Activated T-cell treated with anti-CD3 and anti-CD28 coated beads for 1 hour (primary cell): ENCODE data around the gene PPTC7.
"Not testable (repeated sequence)": the region's sequence is repeated elsewhere in the genome, so short reads cannot be mapped to it uniquely, and the experiment has no call there.

Experiments
- DNase-seq: peaks from one replicate; pipeline ENCODE4 v3.0.0-alpha.2; 2020; ENCODE audit warnings: low read depth

The PPTC7 gene

GRCh38 chr12:110585231-110585799 lies 2.2 kb upstream of the PPTC7 start:
- no peak for DNase-seq

- peak; percentile 73 for DNase-seq
Observed at GRCh38 chr12:110582276-110583136, 612 bp downstream of the PPTC7 start.

GRCh38 chr12:110581931-110582275 lies 1.2 kb downstream of the PPTC7 start:
- no peak for DNase-seq

DNA sequence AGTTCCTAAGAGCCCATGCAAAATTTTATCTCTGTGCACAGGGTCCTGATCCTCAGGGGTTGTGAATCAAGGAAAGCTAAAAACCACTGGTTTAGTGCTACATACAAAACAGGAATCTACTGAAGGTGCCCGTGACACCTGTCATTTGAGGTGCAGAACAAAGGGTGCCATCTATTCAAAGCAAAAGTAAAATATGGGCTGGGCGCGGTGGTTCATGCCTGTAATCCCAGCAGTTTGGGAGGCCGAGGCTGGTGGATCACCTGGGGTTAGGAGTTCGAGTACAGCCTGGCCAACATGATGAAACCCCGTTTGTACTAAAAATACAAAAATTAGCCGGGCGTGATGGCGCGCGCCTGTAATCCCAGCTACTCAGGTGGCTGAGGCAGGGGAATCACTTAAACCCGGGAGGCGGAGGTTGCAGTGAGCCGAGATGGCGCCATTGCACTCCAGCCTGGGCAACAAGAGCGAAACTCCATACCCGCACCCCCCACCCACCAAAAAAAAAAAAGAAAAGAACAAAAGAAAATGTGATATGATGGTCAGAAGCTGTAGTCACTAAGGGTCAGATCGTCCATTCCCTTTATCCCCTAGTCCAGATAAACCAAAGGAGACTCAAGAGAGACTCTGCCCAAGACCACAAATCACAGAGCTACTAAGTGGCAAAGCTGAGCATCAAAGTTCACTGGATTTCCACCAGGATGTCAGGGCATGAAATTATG lies 3.4 kb downstream of the PPTC7 start:
- DNase-seq = no peak

DNA sequence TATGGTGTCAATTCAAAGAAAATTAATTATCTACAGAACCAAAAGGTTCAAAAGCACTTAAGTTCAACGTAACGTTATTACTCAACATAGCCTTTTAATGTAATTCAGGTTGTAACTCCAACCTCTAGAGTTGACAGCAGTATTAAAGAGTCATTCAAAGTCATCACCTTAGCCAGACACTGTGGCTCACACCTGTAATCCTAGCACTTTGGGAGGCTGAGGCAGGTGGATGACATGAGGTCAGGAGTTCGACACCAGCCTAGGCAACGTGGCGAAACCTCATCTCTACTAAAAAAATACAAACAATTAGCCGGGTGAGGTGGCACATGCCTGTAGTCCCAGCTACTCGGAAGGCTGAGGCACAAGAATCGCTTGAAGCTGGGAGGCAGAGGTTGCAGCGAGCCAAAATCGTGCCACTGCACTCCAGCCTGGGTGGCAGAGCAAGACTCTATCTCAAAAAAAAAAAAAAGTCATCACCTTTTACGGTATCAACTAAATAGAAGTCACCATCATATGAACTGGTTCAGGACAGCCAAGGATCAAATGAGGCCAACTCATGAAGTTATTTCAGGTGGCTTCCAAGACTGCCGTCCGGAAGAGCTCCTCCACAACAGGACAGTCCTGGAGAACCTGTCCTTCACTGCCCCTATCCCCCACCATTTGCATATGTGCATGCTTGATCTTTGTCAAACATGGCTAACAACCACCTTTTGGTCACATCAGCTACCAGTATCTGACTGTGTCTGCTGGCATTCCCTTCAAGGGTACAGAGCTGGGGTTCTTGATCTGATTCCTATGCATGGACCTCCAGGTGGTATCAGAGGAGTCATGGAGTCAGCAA lies 4.2 kb downstream of the PPTC7 start:
- DNase-seq = no peak

DNA sequence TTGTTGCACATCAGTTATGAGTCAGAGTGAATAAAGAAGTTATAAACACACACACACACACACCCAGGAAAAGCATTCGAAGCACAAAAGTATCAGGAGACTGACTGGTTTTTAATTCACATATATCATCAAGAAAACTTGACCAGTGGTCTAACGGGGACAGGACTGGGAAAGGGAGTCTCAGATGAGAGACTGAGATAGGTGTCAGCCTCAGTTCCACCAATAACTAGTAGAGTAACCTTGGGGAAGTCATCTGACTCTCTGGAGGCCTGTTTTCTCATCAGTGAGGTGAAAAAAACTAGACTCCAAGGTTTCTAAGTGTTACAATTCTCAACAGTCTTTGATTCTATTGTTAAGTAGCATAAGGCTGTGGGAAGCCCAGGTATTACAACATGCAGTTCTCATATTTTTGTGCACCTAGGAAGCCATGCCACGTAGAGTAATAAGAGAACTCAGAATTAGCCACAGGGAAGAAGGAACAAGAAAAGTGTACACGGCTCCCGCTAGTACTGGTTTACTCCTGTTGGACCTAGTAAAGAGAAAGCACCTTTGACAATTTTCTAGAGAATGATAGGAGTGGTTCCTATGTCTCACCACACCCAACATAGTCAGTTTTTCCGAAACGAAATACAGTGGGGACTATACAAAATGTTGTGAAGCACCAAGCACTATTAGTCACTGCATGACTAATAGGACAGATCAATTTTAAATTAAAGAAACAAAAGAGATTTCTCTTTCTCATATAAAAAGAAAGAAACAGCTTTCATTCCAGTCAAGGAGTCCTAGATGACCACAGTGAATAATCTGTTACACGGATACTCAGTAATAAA lies 5.0 kb downstream of the PPTC7 start:
- no peak for DNase-seq

DNA sequence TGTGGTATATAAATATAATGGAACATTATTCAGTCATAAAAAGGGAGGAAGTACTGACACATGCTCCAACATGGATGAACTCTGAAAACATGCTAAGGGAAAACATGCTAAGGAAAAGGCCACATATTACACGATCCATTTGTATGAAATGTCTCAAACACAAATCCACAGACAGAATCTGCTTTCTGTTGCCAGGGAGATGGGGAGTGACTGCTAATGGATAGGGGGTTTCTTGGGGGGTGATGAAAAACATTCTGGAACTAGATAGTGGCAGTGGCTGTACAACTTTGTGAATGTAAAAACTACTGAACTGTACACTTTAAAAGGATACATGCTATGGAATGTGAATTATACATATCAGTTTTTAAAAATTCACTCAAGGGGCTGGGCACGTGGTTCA lies 6.6 kb downstream of the PPTC7 start:
- DNase-seq = no peak

DNA sequence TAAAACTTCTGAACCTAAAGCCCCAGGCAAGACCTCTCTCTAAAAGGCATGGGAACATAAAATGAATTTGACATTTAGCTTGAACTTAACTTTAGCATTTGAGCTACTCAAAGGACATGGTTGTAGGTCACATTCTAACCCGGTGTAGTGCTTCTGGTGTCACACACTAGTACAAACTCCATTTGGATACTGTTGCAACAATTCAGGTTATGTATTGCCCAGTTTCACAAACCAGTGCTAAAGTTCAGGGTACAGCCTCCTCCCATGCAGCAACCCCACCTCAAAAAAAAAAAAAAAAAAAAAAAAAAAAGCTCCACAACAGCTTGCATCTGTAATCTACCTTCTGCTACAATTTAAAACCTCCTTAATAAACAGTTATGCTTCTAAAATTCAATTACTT lies 7.8 kb downstream of the PPTC7 start:
- DNase-seq = no peak

DNA sequence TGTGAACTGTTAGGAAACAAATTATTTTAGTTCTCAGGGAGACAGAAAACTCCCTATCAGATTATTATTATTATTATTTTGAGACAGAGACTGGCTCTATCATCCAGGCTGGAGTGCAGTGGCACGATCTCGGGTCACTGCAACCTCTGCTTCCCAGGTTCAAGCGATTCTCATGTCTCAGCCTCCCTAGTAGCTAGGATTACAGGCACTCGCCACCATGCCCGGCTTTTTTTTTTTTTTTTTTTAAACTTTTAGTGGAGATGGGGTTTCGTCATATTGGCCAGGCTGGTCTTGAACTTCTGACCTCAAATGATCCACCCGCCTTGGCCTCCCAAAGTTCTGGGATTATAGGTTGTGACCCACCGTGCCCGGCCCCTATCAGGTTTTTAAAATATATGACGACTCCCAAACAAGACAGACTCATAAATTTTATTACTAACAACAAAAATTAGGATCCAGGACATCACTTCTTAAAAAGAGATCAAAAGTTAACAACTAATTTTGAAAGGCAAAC lies 8.3 kb downstream of the PPTC7 start:
- not testable (repeated sequence) for DNase-seq

- no peak for DNase-seq
Observed at GRCh38 chr12:110574044-110574443, 9.1 kb downstream of the PPTC7 start.

DNA sequence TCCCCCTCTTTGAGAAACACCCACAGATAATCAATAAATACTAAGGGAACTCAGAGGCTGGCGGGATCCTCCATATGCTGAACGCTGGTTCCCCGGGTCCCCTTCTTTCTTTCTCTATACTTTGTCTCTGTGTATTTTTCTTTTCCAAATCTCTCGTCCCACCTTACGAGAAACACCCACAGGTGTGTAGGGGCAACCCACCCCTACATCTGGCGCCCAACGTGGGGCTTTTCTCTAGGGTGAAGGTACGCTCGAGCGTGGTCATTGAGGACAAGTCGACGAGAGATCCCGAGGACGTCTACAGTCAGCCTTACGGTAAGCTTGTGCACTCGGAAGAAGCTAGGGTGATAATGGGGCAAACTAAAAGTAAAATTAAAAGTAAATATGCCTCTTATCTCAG lies 12.3 kb downstream of the PPTC7 start:
- not testable (repeated sequence) for DNase-seq

GRCh38 chr12:110569838-110570237 lies 13.3 kb downstream of the PPTC7 start:
- DNase-seq = not testable (repeated sequence)

- no peak for DNase-seq
Observed at GRCh38 chr12:110568752-110569151, 14.4 kb downstream of the PPTC7 start.

DNA sequence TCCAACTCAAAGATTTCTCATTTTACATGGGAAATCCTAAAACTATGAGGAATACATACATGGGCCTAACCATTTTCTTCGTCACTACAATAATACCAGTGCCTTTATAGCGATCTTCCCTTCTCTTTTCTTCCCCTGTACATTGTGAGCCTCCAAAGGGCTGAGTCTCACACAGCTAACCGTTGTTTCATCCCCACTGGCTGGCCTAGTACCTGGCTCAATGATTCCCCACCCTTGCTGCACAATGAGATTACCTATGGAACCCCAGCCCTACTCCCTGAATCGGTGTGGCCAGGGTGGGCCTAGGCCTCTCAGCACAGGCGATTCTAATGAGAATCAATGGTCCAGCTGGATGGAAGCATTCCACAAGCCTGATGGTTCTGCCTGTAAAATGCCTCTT lies 16.1 kb downstream of the PPTC7 start:
- DNase-seq = no peak

DNA sequence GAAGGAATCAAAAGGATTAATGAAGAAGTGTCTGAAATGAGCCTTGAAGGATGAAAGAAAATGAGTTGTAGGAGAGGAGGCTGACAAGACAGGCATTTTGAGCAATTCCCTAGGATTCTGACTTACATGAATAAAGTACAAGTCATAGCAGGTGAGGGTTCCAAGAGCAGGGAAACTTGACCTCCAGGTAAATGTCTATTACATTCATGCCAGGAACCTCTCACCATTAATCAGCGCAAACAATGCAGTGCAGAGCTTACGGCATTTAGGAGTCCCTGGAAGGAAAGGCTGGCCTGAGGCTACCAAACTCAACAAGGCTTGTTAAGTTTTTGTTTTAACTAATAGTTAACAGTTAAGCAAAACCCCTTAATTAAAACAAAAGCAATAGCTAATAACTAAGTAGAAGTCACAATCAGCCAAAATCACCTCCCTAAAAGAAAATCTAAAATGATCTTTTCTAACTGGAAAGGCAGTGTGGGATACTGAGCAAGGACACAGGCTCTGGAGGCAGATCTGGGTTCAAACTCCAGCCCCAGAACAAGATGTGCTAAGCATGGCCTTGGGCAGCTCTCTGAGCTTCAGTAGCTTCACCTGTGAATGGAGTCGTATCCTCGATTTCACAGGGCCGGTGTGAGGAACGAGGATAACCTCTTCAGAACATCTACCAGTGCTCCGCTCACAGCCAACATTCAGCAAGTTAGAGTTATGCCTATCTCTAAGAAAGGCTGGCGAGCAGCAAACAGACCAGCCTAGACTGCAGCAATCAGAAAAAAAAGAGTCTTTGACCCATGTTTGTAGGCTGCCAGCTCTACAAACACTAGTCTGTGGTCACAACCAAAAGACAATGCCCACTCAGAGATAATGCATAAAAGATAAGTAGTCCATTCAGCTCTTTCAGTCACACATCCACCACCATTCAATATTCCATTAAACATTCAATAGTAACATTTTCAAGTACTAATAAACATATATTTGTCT lies 16.9 kb downstream of the PPTC7 start:
- DNase-seq = no peak

GRCh38 chr12:110564471-110564991 lies 18.6 kb downstream of the PPTC7 start:
- no peak for DNase-seq

GRCh38 chr12:110563702-110564470 lies 19.2 kb downstream of the PPTC7 start:
- no peak for DNase-seq

DNA sequence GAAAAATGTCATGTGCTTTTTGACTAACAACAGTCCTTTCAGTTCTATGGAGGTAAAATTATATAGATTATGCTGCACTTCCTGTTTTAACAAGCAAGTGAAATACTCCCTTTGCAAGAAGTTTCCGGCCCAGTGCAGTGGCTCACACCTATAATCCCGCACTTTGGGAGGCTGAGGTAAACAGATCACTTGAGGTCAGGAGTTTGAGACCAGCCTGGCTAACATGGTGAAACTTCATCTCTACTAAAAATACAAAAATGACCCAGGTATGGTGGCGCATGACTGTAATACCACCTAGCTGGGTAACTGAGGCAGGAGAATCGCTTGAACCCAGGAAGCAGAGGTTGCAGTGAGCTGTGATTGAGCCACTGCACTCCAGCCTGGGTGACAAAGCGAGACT lies 20.7 kb downstream of the PPTC7 start:
- not testable (repeated sequence) for DNase-seq
